ENCODE measurements around the gene TRIM37. TPM values are rescaled to one million over a fixed set of nuclear protein-coding genes. Genes with fewer than 3 reads are reported as not detected.

The TRIM37 gene
- total RNA-seq, 6 experiments from 2014 or later, result 7.2 to 11.0 (median 9.0) TPM

DNA sequence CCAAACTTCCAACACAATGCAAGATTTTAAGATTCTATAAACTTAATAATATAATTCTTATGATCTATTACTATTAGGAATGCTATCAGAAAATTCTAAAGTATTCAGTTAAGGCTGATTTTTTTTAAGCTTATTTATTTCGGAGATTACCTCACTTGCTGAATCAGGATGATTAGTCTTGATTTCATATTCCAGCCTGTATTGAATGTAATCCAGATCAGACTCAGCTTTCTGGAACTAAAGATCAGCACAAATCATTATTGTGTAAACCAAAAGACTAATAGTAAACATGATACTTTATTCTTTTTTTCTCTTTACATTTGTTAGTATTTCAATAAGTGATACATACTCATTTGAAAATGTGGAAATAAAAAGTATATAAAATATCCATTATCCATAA, 24.5 kb upstream of the TRIM37 start:
- no peaks in the 10 kb centered on the region for H3K36me3 ChIP-seq
- H3K4me3 ChIP-seq, result no peak overlapping the region
- no peaks in the 10 kb centered on the region for H3K9me3 ChIP-seq
- 81% methylated on average over 1 of the region's 1 CpG for WGBS (ENCODE audit: insufficient coverage, low coverage, low lambda C conversion rate, missing lambda C conversion rate)
- TF ChIP-seq, protein P1, sequence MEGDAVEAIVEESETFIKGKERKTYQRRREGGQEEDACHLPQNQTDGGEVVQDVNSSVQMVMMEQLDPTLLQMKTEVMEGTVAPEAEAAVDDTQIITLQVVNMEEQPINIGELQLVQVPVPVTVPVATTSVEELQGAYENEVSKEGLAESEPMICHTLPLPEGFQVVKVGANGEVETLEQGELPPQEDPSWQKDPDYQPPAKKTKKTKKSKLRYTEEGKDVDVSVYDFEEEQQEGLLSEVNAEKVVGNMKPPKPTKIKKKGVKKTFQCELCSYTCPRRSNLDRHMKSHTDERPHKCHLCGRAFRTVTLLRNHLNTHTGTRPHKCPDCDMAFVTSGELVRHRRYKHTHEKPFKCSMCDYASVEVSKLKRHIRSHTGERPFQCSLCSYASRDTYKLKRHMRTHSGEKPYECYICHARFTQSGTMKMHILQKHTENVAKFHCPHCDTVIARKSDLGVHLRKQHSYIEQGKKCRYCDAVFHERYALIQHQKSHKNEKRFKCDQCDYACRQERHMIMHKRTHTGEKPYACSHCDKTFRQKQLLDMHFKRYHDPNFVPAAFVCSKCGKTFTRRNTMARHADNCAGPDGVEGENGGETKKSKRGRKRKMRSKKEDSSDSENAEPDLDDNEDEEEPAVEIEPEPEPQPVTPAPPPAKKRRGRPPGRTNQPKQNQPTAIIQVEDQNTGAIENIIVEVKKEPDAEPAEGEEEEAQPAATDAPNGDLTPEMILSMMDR (IDR thresholded peaks at IDR 0.05), result no peak
- no peak for TF ChIP-seq POLR2A (IDR thresholded peaks at IDR 0.05)
- H3K4me1 ChIP-seq, result no peaks in the 10 kb centered on the region
- ATAC-seq, result no peak
- DNase-seq, result no peak
- no peak overlapping the region for H3K27ac ChIP-seq
- intact Hi-C loops (cut with DNase I), result no loop called here
- no peaks in the 10 kb centered on the region for H3K27me3 ChIP-seq

DNA sequence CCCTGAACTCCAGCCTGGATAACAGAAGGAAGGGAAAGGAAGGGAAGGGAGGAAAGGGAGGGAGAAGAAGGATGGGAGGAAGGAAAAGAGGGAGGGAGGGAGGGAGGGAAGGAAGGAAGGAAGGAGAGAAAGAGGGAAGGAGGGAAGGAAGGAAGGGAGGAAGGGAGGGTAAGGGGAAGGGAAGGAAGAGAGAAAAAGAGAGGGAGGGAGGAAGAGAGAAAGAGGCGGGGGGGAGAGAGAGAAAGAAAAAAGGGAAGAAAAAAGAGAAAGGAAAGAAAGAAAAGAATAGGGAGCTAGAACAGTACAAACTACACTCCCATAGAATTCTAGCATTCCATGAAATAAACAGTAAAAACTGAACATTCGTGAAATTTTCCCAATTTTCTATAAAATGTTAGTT, 23.1 kb upstream of the TRIM37 start:
- WGBS (ENCODE audit: insufficient coverage, low coverage, low lambda C conversion rate, missing lambda C conversion rate), result 41% methylated on average over 2 of the region's 2 CpGs
- Histone ChIP-seq H3K36me3 (no peaks in the 10 kb centered on the region), H3K4me3 (no peak overlapping the region), H3K27ac (no peak overlapping the region), H3K4me1 (no peaks in the 10 kb centered on the region), H3K27me3 (no peaks in the 10 kb centered on the region), H3K9me3 (no peaks in the 10 kb centered on the region)
- intact Hi-C loops (cut with DNase I), result no loop called here
- no peak for TF ChIP-seq POLR2A (IDR thresholded peaks at IDR 0.05)
- TF ChIP-seq, protein P1 (IDR thresholded peaks at IDR 0.05), result no peak
- DNase-seq (no peak), ATAC-seq (no peak)

DNA sequence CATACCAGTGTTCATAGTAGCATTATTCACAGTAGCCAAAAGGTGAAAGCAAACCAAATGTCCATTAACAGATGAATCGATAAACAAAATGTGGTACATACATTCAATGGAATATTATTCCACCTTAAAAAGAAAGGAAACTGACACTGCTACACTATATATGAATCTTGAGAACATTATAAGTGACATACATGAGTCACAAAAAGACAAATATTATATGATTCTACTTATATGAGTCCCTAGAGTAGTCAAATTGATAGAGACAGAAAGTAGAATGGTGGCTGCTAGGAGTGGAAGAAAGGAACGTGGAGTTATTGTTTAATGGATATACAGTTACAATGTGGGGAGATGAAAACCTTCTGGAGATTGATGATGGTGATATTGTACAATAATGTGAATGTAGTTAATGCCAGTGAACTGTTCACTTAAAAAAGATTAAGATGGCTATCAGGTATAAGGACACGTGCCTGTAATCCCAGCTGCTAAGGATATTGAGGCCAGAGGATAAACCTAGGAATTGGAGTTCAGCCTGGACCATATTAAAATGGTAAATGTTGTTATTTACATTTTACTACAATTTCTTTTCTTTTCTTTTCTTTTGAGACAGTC, 20.2 kb upstream of the TRIM37 start:
- Histone ChIP-seq H3K9me3 (no peaks in the 10 kb centered on the region), H3K4me1 (no peaks in the 10 kb centered on the region), H3K27me3 (no peaks in the 10 kb centered on the region), H3K4me3 (no peak overlapping the region), H3K27ac (no peak overlapping the region), H3K36me3 (no peaks in the 10 kb centered on the region)
- ATAC-seq (no peak), DNase-seq (no peak)
- intact Hi-C loops (cut with DNase I), result no loop called here
- WGBS (ENCODE audit: insufficient coverage, low coverage, low lambda C conversion rate, missing lambda C conversion rate), result 59% methylated on average over 3 of the region's 3 CpGs
- TF ChIP-seq POLR2A (IDR thresholded peaks at IDR 0.05), result no peak
- TF ChIP-seq, protein P1 (IDR thresholded peaks at IDR 0.05), result no peak

DNA sequence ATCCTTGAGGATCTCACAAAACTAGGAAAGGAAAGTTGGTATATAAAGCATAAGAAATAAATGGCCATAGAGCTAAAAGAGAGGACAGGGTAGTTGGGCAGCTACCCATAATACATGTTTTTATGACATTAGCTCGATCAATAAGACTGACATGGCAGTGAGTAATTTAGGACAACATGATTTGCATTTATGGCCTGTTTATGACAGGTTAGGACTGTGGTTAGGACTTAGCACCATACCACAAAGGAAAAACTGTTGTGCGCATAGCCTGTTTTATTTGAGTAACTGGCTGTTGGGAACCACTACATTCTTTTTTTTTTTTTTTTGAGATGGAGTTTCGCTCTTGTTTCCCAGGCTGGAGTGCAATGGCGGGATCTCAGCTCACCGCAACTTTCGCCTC, 18.0 kb upstream of the TRIM37 start:
- Histone ChIP-seq H3K27me3 (no peaks in the 10 kb centered on the region), H3K36me3 (no peaks in the 10 kb centered on the region), H3K4me1 (no peaks in the 10 kb centered on the region), H3K27ac (no peak overlapping the region), H3K4me3 (no peak overlapping the region), H3K9me3 (no peaks in the 10 kb centered on the region)
- DNase-seq (no peak), ATAC-seq (no peak)
- intact Hi-C loops (cut with DNase I), result no loop called here
- 97% methylated on average over 6 of the region's 6 CpGs for WGBS (ENCODE audit: insufficient coverage, low coverage, low lambda C conversion rate, missing lambda C conversion rate)
- no peak for TF ChIP-seq POLR2A (IDR thresholded peaks at IDR 0.05)
- TF ChIP-seq, protein P1 (IDR thresholded peaks at IDR 0.05), result no peak

All from right lobe of liver (tissue), 6 donors.